B cell (primary cell): ENCODE results near the gene ARHGEF19. TPM values are rescaled to one million over a fixed set of nuclear protein-coding genes. Genes with fewer than 3 reads are reported as not detected.

Experiments used
- ATAC-seq: fragments of 200-7000 bp; cut with Tn5 transposase; one replicate; pipeline ENCODE4 v1.10.0; 2021; ENCODE audit warnings: low read depth, mild to moderate bottlenecking, moderate number of reproducible peaks, moderate library complexity
- CTCF ChIA-PET: fragments of 350-600 bp; sonication (Branson Sonifier 250); formaldehyde crosslinking; loops from one replicate; lab custom pipeline; 2021; ENCODE audit warnings: antibody characterized with exemption, inconsistent platforms; lab: Charles Lee
- POLR2A ChIA-PET: fragments of 350-600 bp; sonication (Branson Sonifier 250); formaldehyde crosslinking; loops from one replicate; lab custom pipeline; 2021; ENCODE audit warnings: antibody characterized with exemption; lab: Charles Lee
- DNase-seq: peaks from one replicate; pipeline ENCODE4 v3.0.0; 2013
- H2AFZ ChIP-seq: 2 replicates; pipeline ENCODE4 v1.6.1; 2012; ENCODE audit warnings: mild to moderate bottlenecking, low read depth, low read length; ENCODE audit not compliant: insufficient read depth, poor library complexity, severe bottlenecking
- H3K27ac ChIP-seq, 2 donors: 1 replicate in 1 of 2; 2 replicates in 1 of 2; pipeline ENCODE4 v1.5.1; 2012 to 2013; ENCODE audit warnings: low read length in 2 of 2, mild to moderate bottlenecking in 2 of 2, moderate library complexity in 1 of 2
- H3K27me3 ChIP-seq, 4 experiments: fragments of 200-600 bp in 1 of 4; sonication (generic) in 1 of 4; replicated peaks in 1 of 4; 1 replicate in 2 of 4; 2 replicates in 2 of 4; pipeline versions ENCODE4 v1.6.1 to v1.7.0; 2013 to 2016; ENCODE audit warnings: low read length in 3 of 4, mild to moderate bottlenecking in 2 of 4, mixed read lengths in 1 of 4, moderate library complexity in 1 of 4; ENCODE audit not compliant: insufficient read depth in 4 of 4, control insufficient read depth in 3 of 4; ENCODE audit errors: control extremely low read depth in 1 of 4
- H3K36me3 ChIP-seq, 2 experiments: replicated peaks in 1 of 2; 1 replicate in 1 of 2; 2 replicates in 1 of 2; pipeline versions ENCODE4 v1.6.1 to v1.7.1; 2013; ENCODE audit warnings: low read length in 1 of 2; ENCODE audit not compliant: insufficient read depth in 2 of 2, control insufficient read depth in 1 of 2; ENCODE audit errors: control extremely low read depth in 1 of 2, extremely low read depth in 1 of 2
- H3K4me1 ChIP-seq, 2 donors: fragments of 200-600 bp in 1 of 2; sonication (generic) in 1 of 2; 1 replicate in 1 of 2; 2 replicates in 1 of 2; pipeline versions ENCODE4 v1.5.1 to v1.6.1; 2013 to 2017; ENCODE audit warnings: low read length in 2 of 2; ENCODE audit not compliant: control insufficient read depth in 2 of 2, insufficient read depth in 2 of 2
- H3K4me2 ChIP-seq: replicated peaks from 2 replicates; pipeline ENCODE3; 2012; ENCODE audit warnings: mild to moderate bottlenecking, low read depth, low read length; ENCODE audit not compliant: poor library complexity, severe bottlenecking
- H3K4me3 ChIP-seq, 5 experiments: fragments of 200-600 bp in 1 of 5; sonication (generic) in 1 of 5; 1 replicate in 3 of 5; 2 replicates in 2 of 5; pipeline versions ENCODE4 v1.5.1 to v1.7.0; 2011 to 2016; ENCODE audit warnings: low read length in 4 of 5, mild to moderate bottlenecking in 4 of 5, low read depth in 2 of 5, control low read depth in 1 of 5, moderate library complexity in 1 of 5; ENCODE audit not compliant: insufficient read depth in 1 of 5; ENCODE audit errors: control extremely low read depth in 1 of 5, extremely low read depth in 1 of 5
- H3K79me2 ChIP-seq: fragments of 200-600 bp; sonication (generic); one replicate; pipeline ENCODE4 v1.6.0; 2016; ENCODE audit warnings: low read length; ENCODE audit not compliant: control insufficient read depth, insufficient read depth
- H3K9ac ChIP-seq: fragments of 200-600 bp; sonication (generic); 2 replicates; pipeline ENCODE4 v1.6.1; 2017; ENCODE audit warnings: mild to moderate bottlenecking, low read length, moderate library complexity
- H3K9me3 ChIP-seq, 3 donors: one replicate each; pipeline versions ENCODE4 v1.6.1 to v1.7.1; 2013; ENCODE audit warnings: low read length in 2 of 3; ENCODE audit not compliant: control insufficient read depth in 2 of 3, insufficient read depth in 1 of 3; ENCODE audit errors: control extremely low read depth in 1 of 3
- H4K20me1 ChIP-seq: 2 replicates; pipeline ENCODE4 v1.6.0; 2012; ENCODE audit warnings: mild to moderate bottlenecking, low read length; ENCODE audit not compliant: insufficient read depth, control insufficient read depth, poor library complexity, severe bottlenecking
- H3K27ac Mint-ChIP-seq: one replicate; pipeline ENCODE4 v1.8.0; 2021; ENCODE audit warnings: mixed read lengths
- H3K27me3 Mint-ChIP-seq: one replicate; pipeline ENCODE4 v1.8.0; 2021; ENCODE audit warnings: mixed read lengths
- H3K4me1 Mint-ChIP-seq: one replicate; pipeline ENCODE4 v1.8.0; 2021; ENCODE audit warnings: mixed read lengths
- H3K4me3 Mint-ChIP-seq: one replicate; pipeline ENCODE4 v1.8.0; 2021; ENCODE audit warnings: mixed read lengths
- H3K9me3 Mint-ChIP-seq: one replicate; pipeline ENCODE4 v1.8.0; 2022; ENCODE audit warnings: mixed read lengths; ENCODE audit not compliant: insufficient read depth
- EZH2 ChIP-seq: IDR thresholded peaks from 2 replicates; pipeline ENCODE4 v1.6.1; 2012; ENCODE audit warnings: borderline replicate concordance, low read depth, mild to moderate bottlenecking, moderate library complexity, low read length; ENCODE audit not compliant: insufficient read depth, poor library complexity, severe bottlenecking
- WGBS: methylation state at CpG from one replicate; pipeline ENCODE4 v1.1.5; 2013; ENCODE audit warnings: missing lambda C conversion rate; ENCODE audit not compliant: insufficient coverage; 5-methylcytosine and 5-hydroxymethylcytosine counted together
- intact Hi-C: fragments of 100-400 bp; cut with micrococcal nuclease; formaldehyde crosslinking; loops from one replicate; pipeline ENCODE4 v1.10.0; 2022
- polyA plus RNA-seq: library from polyadenylated mRNA; depleted of rRNA; stranded (reverse); fragments of >200 nt; gene quantifications from 2 replicates; pipeline ENCODE4 v1.2.3, GENCODE V29; 2012
- total RNA-seq, 2 donors: library from RNA; stranded (reverse); fragments of 120-200 nt in 1 of 2; gene quantifications; 1 replicate in 1 of 2; 2 replicates in 1 of 2; pipeline versions ENCODE4 v1.2.3 to v1.2.4, GENCODE V29; 2013 to 2022
- TF ChIP-seq, protein P1 (sequence below): fragments of 200-600 bp; IDR thresholded peaks from one replicate; pipeline ENCODE4 v1.8.0; 2022; ENCODE audit warnings: antibody characterized with exemption, mild to moderate bottlenecking

ARHGEF19 gene
- total and polyA plus RNA-seq, 2 donors (not counting 1 experiment from before 2014, with no cell fraction given) = 13.9 to 20.9 TPM

DNA sequence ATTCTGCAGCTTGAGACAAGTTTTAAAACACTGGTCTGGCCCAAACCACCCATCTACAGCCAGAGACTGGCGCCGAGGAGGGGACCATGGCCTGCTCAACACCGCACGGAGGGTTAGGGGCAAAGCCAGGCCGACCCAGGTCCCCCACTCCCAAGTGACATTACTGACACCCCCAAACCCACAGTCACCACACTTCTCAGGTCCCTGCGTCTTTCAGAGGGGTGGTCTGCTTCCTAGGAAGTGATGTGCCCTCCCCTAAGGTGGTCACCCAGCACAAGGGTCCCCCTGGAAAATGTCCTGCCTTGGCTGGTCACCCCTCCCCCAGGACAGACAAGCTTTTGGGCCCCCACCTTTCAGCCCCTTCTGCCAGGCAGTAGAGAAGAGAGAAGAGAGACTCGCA, 35.8 kb downstream of the ARHGEF19 start:
- Histone ChIP-seq H3K9me3 (no peaks in the 10 kb centered on the region), H3K27ac (no peak overlapping the region), H4K20me1 (no peaks in the 10 kb centered on the region), H3K4me3 (no peak overlapping the region), H3K4me2 (no peak overlapping the region), H3K9ac (no peak overlapping the region), H3K36me3 (no peaks in the 10 kb centered on the region), H3K27me3 (peaks cover 0 to 36% (median 3%) of the 10 kb centered on the region in 4 experiments), H2AFZ (no peak overlapping the region), H3K79me2 (no peaks in the 10 kb centered on the region), H3K4me1 (no peaks in the 10 kb centered on the region)
- H3K27ac Mint-ChIP-seq = no peak overlapping the region
- WGBS = 85% methylated on average over 6 of the region's 7 CpGs
- H3K4me1 Mint-ChIP-seq = no peaks in the 10 kb centered on the region
- intact Hi-C loops = no loop called here
- DNase-seq = no peak
- ChIA-PET CTCF (no interaction called here), POLR2A (no interaction called here)
- ATAC-seq = no peak
- no peaks in the 10 kb centered on the region for H3K9me3 Mint-ChIP-seq
- H3K4me3 Mint-ChIP-seq = no peak overlapping the region
- peaks cover 35% of the 10 kb centered on the region for H3K27me3 Mint-ChIP-seq
- TF ChIP-seq, protein P1, sequence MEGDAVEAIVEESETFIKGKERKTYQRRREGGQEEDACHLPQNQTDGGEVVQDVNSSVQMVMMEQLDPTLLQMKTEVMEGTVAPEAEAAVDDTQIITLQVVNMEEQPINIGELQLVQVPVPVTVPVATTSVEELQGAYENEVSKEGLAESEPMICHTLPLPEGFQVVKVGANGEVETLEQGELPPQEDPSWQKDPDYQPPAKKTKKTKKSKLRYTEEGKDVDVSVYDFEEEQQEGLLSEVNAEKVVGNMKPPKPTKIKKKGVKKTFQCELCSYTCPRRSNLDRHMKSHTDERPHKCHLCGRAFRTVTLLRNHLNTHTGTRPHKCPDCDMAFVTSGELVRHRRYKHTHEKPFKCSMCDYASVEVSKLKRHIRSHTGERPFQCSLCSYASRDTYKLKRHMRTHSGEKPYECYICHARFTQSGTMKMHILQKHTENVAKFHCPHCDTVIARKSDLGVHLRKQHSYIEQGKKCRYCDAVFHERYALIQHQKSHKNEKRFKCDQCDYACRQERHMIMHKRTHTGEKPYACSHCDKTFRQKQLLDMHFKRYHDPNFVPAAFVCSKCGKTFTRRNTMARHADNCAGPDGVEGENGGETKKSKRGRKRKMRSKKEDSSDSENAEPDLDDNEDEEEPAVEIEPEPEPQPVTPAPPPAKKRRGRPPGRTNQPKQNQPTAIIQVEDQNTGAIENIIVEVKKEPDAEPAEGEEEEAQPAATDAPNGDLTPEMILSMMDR = no peak
- no peak for TF ChIP-seq EZH2

GRCh38 chr1:16175610-16176553, 36.6 kb downstream of the ARHGEF19 start:
- H3K4me2 ChIP-seq = no peak overlapping the region
- CTCF ChIA-PET = no interaction called here

More at GRCh38 chr1:16175610-16176553, 36.6 kb downstream of the ARHGEF19 start:
- H3K27me3 ChIP-seq = peaks cover 0 to 38% (median 3%) of the 10 kb centered on the region in 4 experiments
- H3K4me3 ChIP-seq = no peak overlapping the region
- no peak overlapping the region for H3K27ac Mint-ChIP-seq
- no peaks in the 10 kb centered on the region for H3K9me3 Mint-ChIP-seq
- no peak overlapping the region for H3K4me3 Mint-ChIP-seq
- peak overlapping the region; percentile 19 for H2AFZ ChIP-seq
- intact Hi-C loops = no loop called here
- no peak for ATAC-seq
- no peak for TF ChIP-seq EZH2
- TF ChIP-seq, protein P1 = no peak
- POLR2A ChIA-PET = no interaction called here
- H3K27me3 Mint-ChIP-seq = peaks cover 38% of the 10 kb centered on the region
- no peak overlapping the region for H3K27ac ChIP-seq
- H3K79me2 ChIP-seq = no peaks in the 10 kb centered on the region
- H3K9me3 ChIP-seq = no peaks in the 10 kb centered on the region
- no peaks in the 10 kb centered on the region for H3K4me1 Mint-ChIP-seq
- no peak overlapping the region for H3K9ac ChIP-seq
- no peak for DNase-seq
- 34% methylated on average over 12 of the region's 24 CpGs for WGBS
- no peaks in the 10 kb centered on the region for H4K20me1 ChIP-seq
- no peaks in the 10 kb centered on the region for H3K36me3 ChIP-seq
- no peaks in the 10 kb centered on the region for H3K4me1 ChIP-seq
